HG03354 (cell line): ENCODE data around the gene GARIN1A.

Experiments used
- ATAC-seq: cut with Tn5 transposase; IDR thresholded peaks from one replicate; pipeline ENCODE4 v1.9.1; 2021; ENCODE audit warnings: mild to moderate bottlenecking; ENCODE audit not compliant: unreplicated experiment, poor library complexity, severe bottlenecking

Gene GARIN1A

GRCh38 chr7:128710481-128710880, 38.4 kb downstream of the GARIN1A start:
- no peak for ATAC-seq

DNA sequence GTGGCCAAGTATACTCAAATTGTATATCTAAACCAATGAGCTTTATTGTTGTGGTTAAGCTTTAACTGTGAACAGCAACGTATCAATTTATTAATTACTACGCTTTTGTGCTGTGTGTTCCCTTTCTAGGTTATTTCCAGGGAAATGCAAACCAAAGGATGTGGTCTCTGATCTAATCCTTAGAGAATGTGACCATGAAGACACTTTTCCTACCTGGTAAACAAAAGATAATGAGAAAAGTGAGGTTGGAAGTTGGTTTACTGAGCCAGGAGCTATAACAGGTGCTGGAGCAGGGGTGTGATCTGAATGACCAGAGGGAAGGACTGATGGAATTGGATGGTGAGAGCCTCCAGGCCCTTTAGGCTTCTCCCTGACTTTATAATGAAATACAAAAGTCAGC, 41.7 kb downstream of the GARIN1A start:
- no peak for ATAC-seq

- no peak for ATAC-seq
Measured at GRCh38 chr7:128714701-128715495, 42.8 kb downstream of the GARIN1A start.

DNA sequence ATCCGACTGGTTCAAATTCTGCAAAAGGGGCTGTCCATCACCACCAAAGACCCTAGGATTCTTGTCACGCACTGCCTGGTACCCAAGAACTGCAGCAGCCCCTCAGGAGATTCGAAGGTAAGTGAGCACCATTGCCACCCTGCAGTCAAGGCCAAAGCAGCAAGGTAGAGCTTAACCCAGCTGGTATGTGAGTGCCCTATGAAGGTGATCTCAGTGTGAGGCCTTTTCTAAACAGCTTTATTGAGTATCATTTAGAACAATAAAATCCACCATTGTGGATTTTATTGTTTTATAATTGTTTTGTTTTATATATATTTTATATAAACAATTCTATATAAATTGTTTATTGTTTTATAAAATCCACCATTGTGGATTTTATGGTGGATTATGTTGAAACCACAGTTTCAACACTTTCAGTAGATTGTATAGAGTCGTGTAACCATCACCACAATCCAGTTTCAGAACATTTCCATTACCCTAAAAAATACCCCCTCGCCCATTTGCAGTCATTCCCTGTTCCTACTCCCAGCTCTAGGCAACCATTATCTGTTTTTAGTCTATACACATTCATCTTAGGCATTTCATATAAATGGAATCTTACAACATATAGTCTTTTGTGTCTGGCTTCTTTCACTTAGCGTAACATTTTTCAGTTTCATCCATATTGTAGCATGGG, 47.0 kb downstream of the GARIN1A start:
- no peak for ATAC-seq

DNA sequence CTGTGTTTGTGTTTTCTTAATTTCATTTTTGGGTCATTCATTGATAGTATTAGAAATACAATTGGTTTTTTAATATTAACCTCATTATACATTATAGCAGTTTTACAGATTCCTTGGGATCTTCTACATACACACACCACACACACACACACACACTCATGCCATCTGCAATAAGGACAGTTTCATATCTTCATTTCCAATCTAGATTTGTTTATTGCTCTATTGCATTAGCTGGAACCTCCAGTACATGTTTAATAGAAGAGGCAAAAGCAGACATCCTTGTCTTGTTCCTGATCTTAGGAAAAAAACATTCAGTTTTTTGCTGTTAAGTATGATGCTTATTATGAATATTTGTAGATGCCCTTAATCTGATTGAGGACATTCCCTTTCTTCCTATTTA, 49.3 kb downstream of the GARIN1A start:
- no peak for ATAC-seq
